Fibroblast of skin of right biceps (primary cell): ENCODE measurements around the gene VASP.
A peak's percentile ranks its signal among the peaks of the same experiment; 100 is the strongest.

Experiments
- DNase-seq: peaks from one replicate; pipeline ENCODE4 v3.0.0-alpha.2; 2013

Gene VASP

GRCh38 chr19:45506989-45507871, at the start of gene VASP:
VASP (plus strand) TSS chr19:45507479; CDS start chr19:45507772, 293 bp downstream.
- peak; percentile 89 for DNase-seq

- DNase-seq: no peak
Measured at GRCh38 chr19:45457776-45458175, 49.5 kb upstream of the VASP start.

GRCh38 chr19:45460807-45461347, 46.4 kb upstream of the VASP start:
- no peak for DNase-seq

GRCh38 chr19:45462174-45462573, 45.1 kb upstream of the VASP start:
- DNase-seq: no peak

- DNase-seq: no peak
Measured at GRCh38 chr19:45463241-45463640, 44.0 kb upstream of the VASP start.

- no peak for DNase-seq
Measured at GRCh38 chr19:45464274-45464673, 43.0 kb upstream of the VASP start.

GRCh38 chr19:45464852-45465441, 42.3 kb upstream of the VASP start:
- DNase-seq: no peak

GRCh38 chr19:45467115-45467455, 40.2 kb upstream of the VASP start:
- DNase-seq: no peak

GRCh38 chr19:45467456-45468158, 39.7 kb upstream of the VASP start, which contains the start of gene FOSB:
FOSB (plus strand) TSS chr19:45467996; CDS start chr19:45468587, 591 bp downstream.
- DNase-seq: peak; percentile 96

- no peak for DNase-seq
Measured at GRCh38 chr19:45468159-45468651, 39.1 kb upstream of the VASP start.

GRCh38 chr19:45468803-45469131, 38.5 kb upstream of the VASP start:
- DNase-seq: no peak

- peak; percentile 97 for DNase-seq
Measured at GRCh38 chr19:45469132-45469944, 37.9 kb upstream of the VASP start.

GRCh38 chr19:45469945-45470761, 37.1 kb upstream of the VASP start:
- peak; percentile 80 for DNase-seq

GRCh38 chr19:45470762-45471081, 36.6 kb upstream of the VASP start:
- DNase-seq: no peak

GRCh38 chr19:45471111-45471930, 36.0 kb upstream of the VASP start:
- no peak for DNase-seq

- no peak for DNase-seq
Measured at GRCh38 chr19:45471931-45472562, 35.2 kb upstream of the VASP start.

GRCh38 chr19:45472563-45473366, 34.5 kb upstream of the VASP start:
- no peak for DNase-seq

- DNase-seq: no peak
Measured at GRCh38 chr19:45473367-45473681, 34.0 kb upstream of the VASP start.
